Measurements from ENCODE around the gene MATN1.

Gene MATN1

DNA sequence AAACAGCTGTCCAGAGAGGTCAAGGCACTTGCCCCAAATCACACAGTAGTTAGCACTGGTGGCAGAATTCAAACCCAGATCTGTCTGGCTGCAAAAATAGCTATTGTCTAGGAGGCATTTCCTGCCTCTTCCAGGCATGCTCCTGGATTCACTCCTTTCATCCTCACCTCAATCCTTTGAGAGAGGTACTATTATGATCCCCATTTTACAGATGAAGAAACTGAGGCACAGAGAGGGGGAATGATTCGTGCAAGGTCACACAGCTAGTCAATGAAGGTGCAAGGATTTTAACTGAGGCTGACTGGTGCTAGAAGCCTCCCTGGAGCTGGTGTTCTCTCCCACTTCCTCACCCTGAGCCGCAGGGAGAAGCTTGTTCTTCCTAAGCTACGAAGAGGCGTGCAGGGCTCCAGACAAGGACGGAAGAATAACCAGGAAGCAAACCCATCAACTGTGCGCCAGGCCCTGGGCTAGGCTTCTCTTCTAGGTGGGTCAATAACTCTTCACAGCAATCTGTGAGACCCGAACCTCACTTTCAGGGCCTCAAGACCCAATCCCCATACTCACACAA, 34.8 kb upstream of the MATN1 start:
- no peak for TF ChIP-seq CTCF (IDR thresholded peaks at IDR 0.05; ENCODE audit: extremely low read depth, insufficient read depth, missing control alignments)
- in situ Hi-C loops (cut with MboI; ENCODE audit: low pct_unique_long_range_greater_than_20kb, low sequenced_read_pairs, unreplicated experiment), result no loop called here
- DNase-seq (ENCODE audit: low spot score), result no peak

GRCh38 chr1:30757352-30758120, 34.2 kb upstream of the MATN1 start, which contains the start of gene LAPTM5:
Gene LAPTM5, minus strand, starts transcription at chr1:30757774. Its CDS starts 29 bp downstream, at chr1:30757745.
- DNase-seq (ENCODE audit: low spot score), result no peak
- in situ Hi-C loops (cut with MboI; ENCODE audit: low pct_unique_long_range_greater_than_20kb, low sequenced_read_pairs, unreplicated experiment), result no loop called here
- no peak for TF ChIP-seq CTCF (IDR thresholded peaks at IDR 0.05; ENCODE audit: extremely low read depth, insufficient read depth, missing control alignments)

GRCh38 chr1:30756545-30757351, 33.4 kb upstream of the MATN1 start:
- no peak for DNase-seq (ENCODE audit: low spot score)
- in situ Hi-C loops (cut with MboI; ENCODE audit: low pct_unique_long_range_greater_than_20kb, low sequenced_read_pairs, unreplicated experiment), result no loop called here
- no peak for TF ChIP-seq CTCF (IDR thresholded peaks at IDR 0.05; ENCODE audit: extremely low read depth, insufficient read depth, missing control alignments)

DNA sequence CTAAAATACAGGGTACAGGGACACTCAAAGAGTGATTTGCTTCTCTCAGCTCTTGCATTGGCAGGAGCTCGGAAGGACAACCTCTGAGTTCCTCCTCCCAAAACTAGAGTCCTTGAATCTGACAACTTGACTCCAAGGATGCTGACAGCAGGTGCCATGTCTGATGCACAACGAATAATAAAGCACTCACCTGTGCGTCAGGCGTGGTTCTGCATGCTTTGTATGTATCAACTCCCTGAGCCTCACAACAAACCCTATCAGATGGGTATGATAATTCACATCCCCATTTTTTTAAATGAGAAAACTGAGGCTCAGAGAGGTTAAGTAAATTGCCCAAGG, 32.8 kb upstream of the MATN1 start:
- DNase-seq (ENCODE audit: low spot score), result no peak
- in situ Hi-C loops (cut with MboI; ENCODE audit: low pct_unique_long_range_greater_than_20kb, low sequenced_read_pairs, unreplicated experiment), result no loop called here
- TF ChIP-seq CTCF (IDR thresholded peaks at IDR 0.05; ENCODE audit: extremely low read depth, insufficient read depth, missing control alignments), result no peak

DNA sequence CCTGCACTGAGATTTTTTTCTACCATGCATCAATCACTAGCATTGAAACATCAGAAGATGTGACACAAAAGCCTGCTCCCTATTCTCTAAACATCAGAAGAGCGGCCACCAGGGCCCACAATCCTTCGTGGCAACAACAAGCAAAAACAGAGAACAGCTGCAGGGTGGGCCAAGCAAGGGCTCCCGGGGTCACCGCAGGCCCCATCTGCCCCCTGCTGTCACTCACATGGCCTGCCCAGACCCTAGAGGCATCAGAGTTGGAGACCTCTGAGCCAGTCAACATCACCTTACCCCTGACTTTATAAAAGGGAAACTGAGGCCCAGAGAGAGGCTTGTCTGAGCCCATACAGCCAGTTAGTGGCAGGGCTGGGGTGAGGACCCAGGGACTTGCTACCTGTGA, 32.4 kb upstream of the MATN1 start:
- TF ChIP-seq CTCF (IDR thresholded peaks at IDR 0.05; ENCODE audit: extremely low read depth, insufficient read depth, missing control alignments), result no peak
- DNase-seq (ENCODE audit: low spot score), result no peak
- in situ Hi-C loops (cut with MboI; ENCODE audit: low pct_unique_long_range_greater_than_20kb, low sequenced_read_pairs, unreplicated experiment), result no loop called here

GRCh38 chr1:30755334-30755733, 31.9 kb upstream of the MATN1 start:
- DNase-seq (ENCODE audit: low spot score), result no peak
- TF ChIP-seq CTCF (IDR thresholded peaks at IDR 0.05; ENCODE audit: extremely low read depth, insufficient read depth, missing control alignments), result no peak
- in situ Hi-C loops (cut with MboI; ENCODE audit: low pct_unique_long_range_greater_than_20kb, low sequenced_read_pairs, unreplicated experiment), result no loop called here

Measured in GM13977 (cell line).